ENCODE data around the gene ABCA4.

- TF ChIP-seq EP300 (IDR thresholded peaks at IDR 0.05) (no peak), POLR2A (IDR thresholded peaks at IDR 0.05) (no peak), POLR2AphosphoS5 (IDR thresholded peaks at IDR 0.05) (no peak)
- TF ChIP-seq, protein P1, sequence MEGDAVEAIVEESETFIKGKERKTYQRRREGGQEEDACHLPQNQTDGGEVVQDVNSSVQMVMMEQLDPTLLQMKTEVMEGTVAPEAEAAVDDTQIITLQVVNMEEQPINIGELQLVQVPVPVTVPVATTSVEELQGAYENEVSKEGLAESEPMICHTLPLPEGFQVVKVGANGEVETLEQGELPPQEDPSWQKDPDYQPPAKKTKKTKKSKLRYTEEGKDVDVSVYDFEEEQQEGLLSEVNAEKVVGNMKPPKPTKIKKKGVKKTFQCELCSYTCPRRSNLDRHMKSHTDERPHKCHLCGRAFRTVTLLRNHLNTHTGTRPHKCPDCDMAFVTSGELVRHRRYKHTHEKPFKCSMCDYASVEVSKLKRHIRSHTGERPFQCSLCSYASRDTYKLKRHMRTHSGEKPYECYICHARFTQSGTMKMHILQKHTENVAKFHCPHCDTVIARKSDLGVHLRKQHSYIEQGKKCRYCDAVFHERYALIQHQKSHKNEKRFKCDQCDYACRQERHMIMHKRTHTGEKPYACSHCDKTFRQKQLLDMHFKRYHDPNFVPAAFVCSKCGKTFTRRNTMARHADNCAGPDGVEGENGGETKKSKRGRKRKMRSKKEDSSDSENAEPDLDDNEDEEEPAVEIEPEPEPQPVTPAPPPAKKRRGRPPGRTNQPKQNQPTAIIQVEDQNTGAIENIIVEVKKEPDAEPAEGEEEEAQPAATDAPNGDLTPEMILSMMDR (IDR thresholded peaks at IDR 0.05), result no peak
Observed at GRCh38 chr1:94019327-94019726, 101.6 kb downstream of the ABCA4 start.

Measured in stomach (tissue), 4 donors.